K562 (cell line): ENCODE data around the gene RPTOR. TPM values are rescaled to one million over a fixed set of nuclear protein-coding genes. Genes with fewer than 3 reads are reported as not detected.
A peak's percentile ranks its signal among the peaks of the same experiment; 100 is the strongest.

Experiments used
- ATAC-seq: fragments of 200-7000 bp; cut with Tn5 transposase; 3 replicates; pipeline ENCODE4 v1.9.1; 2020; ENCODE audit warnings: moderate library complexity
- BruUV-seq: library from RNA; stranded (reverse); fragments of 400-500 nt; replicated peaks from 2 replicates; lab custom pipeline; 2021; lab: Mats Ljungman, UMichigan
- CTCF ChIA-PET: fragments of 300-600 bp; formaldehyde crosslinking; extraction: SDS; loops from one replicate; lab custom pipeline; 2021; ENCODE audit warnings: low intra/inter-chr PET ratio; lab: Yijun Ruan, JAX
- POLR2A ChIA-PET: fragments of 300-600, 350-650 bp; sonication (Branson Sonifier 250); formaldehyde crosslinking; extraction: SDS; loops from one replicate; lab custom pipeline; 2021; ENCODE audit warnings: antibody characterized with exemption, inconsistent platforms; lab: Yijun Ruan, JAX
- DNase-seq, 4 experiments: peaks; one replicate each; pipeline versions ENCODE4 v3.0.0 to v3.0.0-alpha.2; 2011 to 2018; ENCODE audit warnings: low spot score in 3 of 4, mixed read lengths in 3 of 4; ENCODE audit errors: extremely low read depth in 1 of 4
- FAIRE-seq: peaks from 2 replicates; lab custom pipeline; 2011; peaks lifted over from hg19 to GRCh38; lab: Jason Lieb, UNC
- H2AFZ ChIP-seq: 2 replicates; pipeline ENCODE4 v1.6.0; 2011; ENCODE audit warnings: low read depth, low read length, control low read depth, inconsistent platforms
- H3K27ac ChIP-seq: fragments of 200-600 bp; 3 replicates; pipeline ENCODE4 v1.8.0; 2011; ENCODE audit warnings: low read depth, mild to moderate bottlenecking, control low read depth, inconsistent platforms, low read length, moderate library complexity, mixed read lengths; ENCODE audit errors: extremely low read depth
- H3K27me3 ChIP-seq, 2 experiments: fragments of 300-600 bp in 1 of 2; 2 replicates in 1 of 2; 3 replicates in 1 of 2; pipeline versions ENCODE4 v1.6.0 to v1.8.0; 2011; ENCODE audit warnings: inconsistent platforms in 2 of 2, low read length in 2 of 2, mild to moderate bottlenecking in 1 of 2, mixed read lengths in 1 of 2, moderate library complexity in 1 of 2; ENCODE audit not compliant: control insufficient read depth in 2 of 2, insufficient read depth in 2 of 2
- H3K36me3 ChIP-seq: fragments of 300-600 bp; 3 replicates; pipeline ENCODE4 v1.8.0; 2011; ENCODE audit warnings: mild to moderate bottlenecking, low read length, inconsistent platforms; ENCODE audit not compliant: control insufficient read depth, insufficient read depth
- H3K4me1 ChIP-seq, 2 experiments: fragments of 200-600 bp in 1 of 2; replicated peaks in 1 of 2; 2 replicates in 1 of 2; 3 replicates in 1 of 2; pipeline versions ENCODE4 v1.5.1 to v1.8.0; 2011; ENCODE audit warnings: inconsistent platforms in 2 of 2, low read length in 2 of 2, mild to moderate bottlenecking in 1 of 2, mixed read lengths in 1 of 2, moderate library complexity in 1 of 2; ENCODE audit not compliant: control insufficient read depth in 2 of 2, insufficient read depth in 2 of 2
- H3K4me2 ChIP-seq: 2 replicates; pipeline ENCODE4 v1.6.1; 2011; ENCODE audit warnings: low read length, control low read depth, inconsistent platforms, mixed read lengths; ENCODE audit not compliant: insufficient read depth
- H3K4me3 ChIP-seq: fragments of 200-600 bp; sonication (generic), shearing (Covaris generic); 2 replicates; pipeline ENCODE4 v1.5.1; 2016; ENCODE audit warnings: control low read depth, inconsistent platforms
- H3K79me2 ChIP-seq: fragments of 200-600 bp; 3 replicates; pipeline ENCODE4 v1.8.0; 2011; ENCODE audit warnings: low read length, inconsistent platforms; ENCODE audit not compliant: control insufficient read depth, insufficient read depth
- H3K9ac ChIP-seq, 2 experiments: 2 replicates each; pipeline versions ENCODE4 v1.6.0 to v1.6.1; 2011; ENCODE audit warnings: low read depth in 2 of 2, low read length in 2 of 2, control low read depth in 1 of 2, inconsistent platforms in 1 of 2, mild to moderate bottlenecking in 1 of 2, mixed read lengths in 1 of 2; ENCODE audit not compliant: insufficient read depth in 1 of 2
- H3K9me1 ChIP-seq: one replicate; pipeline ENCODE4 v1.6.0; 2011; ENCODE audit warnings: inconsistent platforms, mild to moderate bottlenecking, low read length, moderate library complexity; ENCODE audit not compliant: control insufficient read depth, insufficient read depth
- H3K9me3 ChIP-seq: replicated peaks from 2 replicates; pipeline ENCODE4 v1.5.1; 2011; ENCODE audit warnings: low read depth, low read length, inconsistent platforms; ENCODE audit not compliant: control insufficient read depth, insufficient read depth
- H4K20me1 ChIP-seq: replicated peaks from 2 replicates; pipeline ENCODE4 v1.6.1; 2011; ENCODE audit warnings: low read length, inconsistent platforms, mixed read lengths; ENCODE audit not compliant: control insufficient read depth, insufficient read depth
- ARID1B ChIP-seq: fragments of 450-650 bp; IDR thresholded peaks from 2 replicates; pipeline ENCODE4 v1.6.1; 2016; ENCODE audit warnings: antibody characterized with exemption, mild to moderate bottlenecking, inconsistent platforms
- BCL6 ChIP-seq: fragments of 250-450 bp; sonication (Bioruptor Pico); IDR thresholded peaks from 2 replicates; pipeline ENCODE4 v1.4.0; 2020
- CBFA2T2 ChIP-seq: fragments of 450-650 bp; conservative IDR thresholded peaks from 2 replicates; pipeline ENCODE4 v1.6.1; 2017; ENCODE audit warnings: mild to moderate bottlenecking
- GABPA ChIP-seq: fragments of 200-800 bp; sonication (Bioruptor generic); conservative IDR thresholded peaks from 2 replicates; pipeline ENCODE4 v1.6.1; 2016; ENCODE audit warnings: low read depth, missing genetic modification characterization, missing compliant biosample characterization
- HNRNPK ChIP-seq: fragments of 200-400 bp; formaldehyde crosslinking; IDR thresholded peaks from one replicate; pipeline ENCODE4 v1.6.1; 2018; ENCODE audit warnings: mild to moderate bottlenecking, low read depth, low read length; ENCODE audit not compliant: poor library complexity, severe bottlenecking
- ILK ChIP-seq: fragments of 450-650 bp; IDR thresholded peaks from 2 replicates; pipeline ENCODE4 v1.6.1; 2016; ENCODE audit warnings: missing genetic modification characterization, low read depth, mild to moderate bottlenecking, missing compliant biosample characterization, moderate library complexity, borderline replicate concordance
- KAT7 ChIP-seq: sonication (generic); formaldehyde crosslinking; IDR thresholded peaks from 2 replicates; pipeline ENCODE4 v1.8.0; 2022; ENCODE audit warnings: missing genetic modification reagents, mild to moderate bottlenecking, borderline replicate concordance
- KDM5B ChIP-seq: fragments of 200-600 bp; sonication (generic); IDR thresholded peaks from 2 replicates; pipeline ENCODE4 v1.6.1; 2012; ENCODE audit warnings: low read depth, mild to moderate bottlenecking, moderate library complexity, low read length, control low read depth, inconsistent platforms; ENCODE audit not compliant: insufficient replicate concordance
- MAFK ChIP-seq: IDR thresholded peaks from 2 replicates; pipeline ENCODE4 v1.6.1; 2011; ENCODE audit warnings: low read length, improper control_type of control experiment
- MTA1 ChIP-seq: fragments of 450-650 bp; IDR thresholded peaks from 2 replicates; pipeline ENCODE4 v1.6.1; 2017; ENCODE audit warnings: borderline replicate concordance
- NCOR1 ChIP-seq: fragments of 450-650 bp; IDR thresholded peaks from 2 replicates; pipeline ENCODE4 v1.6.1; 2016; ENCODE audit warnings: mild to moderate bottlenecking, moderate library complexity
- POLR2AphosphoS5 ChIP-seq: IDR thresholded peaks from 2 replicates; pipeline ENCODE4 v1.6.1; 2011; ENCODE audit warnings: mild to moderate bottlenecking, low read depth, low read length, moderate library complexity; ENCODE audit not compliant: control insufficient read depth, insufficient read depth
- SMARCE1 ChIP-seq: fragments of 450-650 bp; IDR thresholded peaks from 2 replicates; pipeline ENCODE4 v1.7.1; 2016; ENCODE audit warnings: mild to moderate bottlenecking
- ZFX ChIP-seq: sonication (generic); formaldehyde crosslinking; IDR thresholded peaks from 2 replicates; pipeline ENCODE4 v1.8.0; 2022; ENCODE audit warnings: mild to moderate bottlenecking, missing genetic modification reagents, moderate library complexity
- ZNF830 ChIP-seq: fragments of 250-450 bp; sonication (Bioruptor Pico); IDR thresholded peaks from 2 replicates; pipeline ENCODE4 v1.5.0; 2021; ENCODE audit warnings: mild to moderate bottlenecking
- ZSCAN29 ChIP-seq: fragments of 450-650 bp; IDR thresholded peaks from 2 replicates; pipeline ENCODE4 v1.6.1; 2017
- WGBS: fragments of 100-300 bp; shearing (Covaris generic); methylation state at CpG from one replicate; pipeline ENCODE4 v1.1.6; 2016; ENCODE audit warnings: low coverage, mixed read lengths; ENCODE audit not compliant: insufficient coverage; ENCODE audit errors: missing lambda C conversion rate; 5-methylcytosine and 5-hydroxymethylcytosine counted together
- in situ Hi-C: fragments of 300-500 bp; cut with MboI; formaldehyde crosslinking; loops from 4 replicates; pipeline ENCODE4 v1.15.0; 2018; ENCODE audit warnings: inconsistent platforms, mixed read lengths
- intact Hi-C: fragments of 100-400 bp; cut with micrococcal nuclease; formaldehyde crosslinking; loops from 2 replicates; pipeline ENCODE4 v1.14.2; 2022
- polyA plus RNA-seq, 8 experiments: library from polyadenylated mRNA; depleted of rRNA in 4 of 8; stranded (reverse) in 5 of 8; unstranded in 3 of 8; fragments of >200 nt; fragmentation: Nextera tagmentation in 2 of 8; fragmentation: Illumina TruSeq in 1 of 8; extraction: Ambion mirVana in 2 of 8; extraction: Trizol in 1 of 8; gene quantifications; 2 replicates each; pipeline versions ENCODE4 v1.2.1 to v1.2.3, GENCODE V29; 2011 to 2014; ENCODE audit warnings: inconsistent platforms in 1 of 8, missing spikeins in 1 of 8
- total RNA-seq, 7 experiments: library from RNA; depleted of rRNA in 6 of 7; stranded (reverse); fragments of >200 nt in 6 of 7; fragmentation: Illumina TruSeq in 2 of 7; extraction: Trizol in 2 of 7; gene quantifications; 2 replicates each; pipeline versions ENCODE4 v1.2.1 to v1.2.3, GENCODE V29; 2011 to 2021; ENCODE audit warnings: low replicate concordance in 1 of 7
- TF ChIP-seq, protein P1 (sequence below): fragments of 150-350 bp; IDR thresholded peaks from 2 replicates; pipeline ENCODE4 v1.6.1; 2014; ENCODE audit warnings: low read depth, mild to moderate bottlenecking, low read length, borderline replicate concordance
- TF ChIP-seq, protein P2 (sequence below): fragments of 450-650 bp; formaldehyde crosslinking; IDR thresholded peaks from 2 replicates; pipeline ENCODE4 v1.4.0; 2022; ENCODE audit warnings: missing genetic modification characterization

Gene RPTOR
- total and polyA plus RNA-seq, 9 of the 15 experiments (the other 6 are each of a cell fraction or from before 2014, with no cell fraction given): 0.24 to 54.1 (median 10.2) TPM

DNA sequence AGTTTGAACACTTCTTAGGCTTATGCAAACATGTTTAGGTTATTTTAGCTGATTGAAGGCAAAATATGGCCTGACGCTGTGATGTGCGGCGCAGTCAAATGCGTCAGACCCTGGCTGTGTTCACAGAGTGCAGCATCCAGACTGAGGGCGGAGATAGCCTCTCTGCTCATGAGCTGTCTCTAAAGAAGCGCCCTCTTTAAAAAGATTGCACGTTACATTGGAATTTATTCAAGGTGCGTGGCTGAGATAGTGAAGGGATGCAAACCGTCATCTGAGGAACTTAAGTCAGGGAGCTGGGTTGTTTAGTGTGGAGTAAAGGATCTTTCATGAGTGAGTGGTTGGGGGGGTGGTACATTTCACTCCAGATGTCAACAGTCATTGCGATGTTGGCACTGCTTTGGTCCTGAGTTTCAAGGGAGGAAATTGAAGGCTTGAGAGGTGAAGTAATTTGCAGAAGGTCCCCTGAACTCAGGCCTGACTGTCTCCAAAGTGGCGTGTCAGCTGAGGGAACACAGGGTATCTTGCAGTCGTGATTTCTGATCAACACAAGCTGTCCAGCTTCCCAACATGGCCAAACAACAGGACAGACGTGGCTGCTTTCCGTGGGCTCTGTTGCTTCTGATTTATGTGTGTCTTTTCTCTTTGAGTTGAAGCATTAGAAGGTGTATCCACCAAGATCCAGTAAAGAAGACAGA, 33.4 kb downstream of the RPTOR start:
- CTCF ChIA-PET: no interaction called here
- intact Hi-C loops: loop anchor here (5.0 kb wide), 1 partner anchor 69 kb away; no protein-coding TSS in a partner anchor
- H3K9me1 ChIP-seq: no peaks in the 10 kb centered on the region
- POLR2A ChIA-PET: interaction anchor here (0.7 to 0.8 kb wide), 2 partner anchors 123 to 642 kb away, joined by 3 to 4 read pairs; no protein-coding TSS in a partner anchor
- H3K36me3 ChIP-seq: peaks cover 5% of the 10 kb centered on the region; the same call in 2 of the 3 replicates
- ATAC-seq: peak; percentile 35; the same call in 1 of the 3 replicates
- H3K27me3 ChIP-seq: no peaks in the 10 kb centered on the region
- peak; percentile 73 for FAIRE-seq
- peaks cover 18% of the 10 kb centered on the region for H4K20me1 ChIP-seq
- DNase-seq: peak; percentile 22 to 56 (median 39)
- H3K9ac ChIP-seq: 0 out of 4 replicates have a peak overlapping the region, but pooled peaks of 1 of the 2 experiments have one; percentile 17
- peaks cover 4 to 20% of the 10 kb centered on the region in 2 experiments; a peak in 4 of 5 replicates for H3K4me1 ChIP-seq
- WGBS: 35% methylated on average over 14 of the region's 14 CpGs
- in situ Hi-C loops: loop anchor here (5.0 kb wide), 1 partner anchor 151 kb away; no protein-coding TSS in a partner anchor
- peak overlapping the region; percentile 9; the same call in 1 of the 2 replicates for H3K4me2 ChIP-seq
- H3K9me3 ChIP-seq: no peaks in the 10 kb centered on the region
- no peak overlapping the region for H3K27ac ChIP-seq
- H3K4me3 ChIP-seq: no peak overlapping the region
- BruUV-seq: no TSS peak
- H3K79me2 ChIP-seq: peaks cover 79% of the 10 kb centered on the region
- H2AFZ ChIP-seq: no peak overlapping the region
- peak; percentile 40; the same call in 1 of the 2 replicates for TF ChIP-seq CBFA2T2
- TF ChIP-seq GABPA (tag): no peak
- TF ChIP-seq ZSCAN29: no peak
- TF ChIP-seq KAT7 (CRISPR knock-in tag): no peak
- TF ChIP-seq, protein P1, sequence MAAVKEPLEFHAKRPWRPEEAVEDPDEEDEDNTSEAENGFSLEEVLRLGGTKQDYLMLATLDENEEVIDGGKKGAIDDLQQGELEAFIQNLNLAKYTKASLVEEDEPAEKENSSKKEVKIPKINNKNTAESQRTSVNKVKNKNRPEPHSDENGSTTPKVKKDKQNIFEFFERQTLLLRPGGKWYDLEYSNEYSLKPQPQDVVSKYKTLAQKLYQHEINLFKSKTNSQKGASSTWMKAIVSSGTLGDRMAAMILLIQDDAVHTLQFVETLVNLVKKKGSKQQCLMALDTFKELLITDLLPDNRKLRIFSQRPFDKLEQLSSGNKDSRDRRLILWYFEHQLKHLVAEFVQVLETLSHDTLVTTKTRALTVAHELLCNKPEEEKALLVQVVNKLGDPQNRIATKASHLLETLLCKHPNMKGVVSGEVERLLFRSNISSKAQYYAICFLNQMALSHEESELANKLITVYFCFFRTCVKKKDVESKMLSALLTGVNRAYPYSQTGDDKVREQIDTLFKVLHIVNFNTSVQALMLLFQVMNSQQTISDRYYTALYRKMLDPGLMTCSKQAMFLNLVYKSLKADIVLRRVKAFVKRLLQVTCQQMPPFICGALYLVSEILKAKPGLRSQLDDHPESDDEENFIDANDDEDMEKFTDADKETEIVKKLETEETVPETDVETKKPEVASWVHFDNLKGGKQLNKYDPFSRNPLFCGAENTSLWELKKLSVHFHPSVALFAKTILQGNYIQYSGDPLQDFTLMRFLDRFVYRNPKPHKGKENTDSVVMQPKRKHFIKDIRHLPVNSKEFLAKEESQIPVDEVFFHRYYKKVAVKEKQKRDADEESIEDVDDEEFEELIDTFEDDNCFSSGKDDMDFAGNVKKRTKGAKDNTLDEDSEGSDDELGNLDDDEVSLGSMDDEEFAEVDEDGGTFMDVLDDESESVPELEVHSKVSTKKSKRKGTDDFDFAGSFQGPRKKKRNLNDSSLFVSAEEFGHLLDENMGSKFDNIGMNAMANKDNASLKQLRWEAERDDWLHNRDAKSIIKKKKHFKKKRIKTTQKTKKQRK: no peak
- TF ChIP-seq BCL6 (CRISPR knock-in tag): no peak
- peak; percentile 43; the same call in 1 of the 2 replicates for TF ChIP-seq NCOR1
- TF ChIP-seq ARID1B: peak; percentile 45; the same call in 1 of the 2 replicates
- no peak for TF ChIP-seq ZNF830
- no peak for TF ChIP-seq SMARCE1
- TF ChIP-seq, protein P2, sequence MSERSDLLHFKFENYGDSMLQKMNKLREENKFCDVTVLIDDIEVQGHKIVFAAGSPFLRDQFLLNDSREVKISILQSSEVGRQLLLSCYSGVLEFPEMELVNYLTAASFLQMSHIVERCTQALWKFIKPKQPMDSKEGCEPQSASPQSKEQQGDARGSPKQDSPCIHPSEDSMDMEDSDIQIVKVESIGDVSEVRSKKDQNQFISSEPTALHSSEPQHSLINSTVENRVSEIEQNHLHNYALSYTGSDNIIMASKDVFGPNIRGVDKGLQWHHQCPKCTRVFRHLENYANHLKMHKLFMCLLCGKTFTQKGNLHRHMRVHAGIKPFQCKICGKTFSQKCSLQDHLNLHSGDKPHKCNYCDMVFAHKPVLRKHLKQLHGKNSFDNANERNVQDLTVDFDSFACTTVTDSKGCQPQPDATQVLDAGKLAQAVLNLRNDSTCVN (CRISPR knock-in tag): no peak
- no peak for TF ChIP-seq MTA1
- TF ChIP-seq MAFK: no peak
- no peak for TF ChIP-seq HNRNPK
- no peak for TF ChIP-seq KDM5B
- no peak for TF ChIP-seq ILK (tag)
- TF ChIP-seq POLR2AphosphoS5: 0 out of 2 replicates have a peak, but pooled peaks have one; percentile 30
- TF ChIP-seq ZFX (CRISPR knock-in tag): no peak
